ENCODE data around the gene IFRD2.

- no peak for TF ChIP-seq CTCF (IDR thresholded peaks at IDR 0.05 in 8 of 11, conservative IDR thresholded peaks at IDR 0.05 in 3 of 11)
- TF ChIP-seq POLR2AphosphoS5 (IDR thresholded peaks at IDR 0.05) = no peak
- no peak for TF ChIP-seq POLR2A (IDR thresholded peaks at IDR 0.05)
These were observed 32.9 kb upstream of the IFRD2 start for GRCh38 chr3:50325113-50325480.

Measured in spleen (tissue), 7 donors.